Breast epithelium (tissue), 4 donors: ENCODE data around the gene SIK3. TPM values are rescaled to one million over a fixed set of nuclear protein-coding genes. Genes with fewer than 3 reads are reported as not detected.
"Not testable (repeated sequence)": the region's sequence is repeated elsewhere in the genome, so short reads cannot be mapped to it uniquely, and the experiment has no call there.

Experiments used
- DNase-seq, 2 donors: peaks; one replicate each; pipeline ENCODE4 v3.0.0-alpha.2; 2019; ENCODE audit warnings: low spot score in 2 of 2
- H3K27ac ChIP-seq, 2 donors: fragments of 200-600 bp; sonication (generic) in 1 of 2; one replicate each; pipeline ENCODE4 v1.5.1; 2016 to 2019; ENCODE audit warnings: mild to moderate bottlenecking in 1 of 2
- H3K27me3 ChIP-seq, 2 donors: fragments of 200-600 bp; sonication (generic) in 1 of 2; one replicate each; pipeline versions ENCODE4 v1.5.1 to v1.6.0; 2017 to 2019; ENCODE audit warnings: control low read depth in 1 of 2, mild to moderate bottlenecking in 1 of 2
- H3K36me3 ChIP-seq: fragments of 200-600 bp; one replicate; pipeline ENCODE4 v1.5.1; 2019
- H3K4me1 ChIP-seq, 2 donors: fragments of 200-600 bp; sonication (generic); one replicate each; pipeline ENCODE4 v1.5.1; 2016 to 2019; ENCODE audit warnings: control low read depth in 1 of 2
- H3K4me3 ChIP-seq, 3 donors: fragments of 200-600 bp; sonication (generic); 1 replicate in 2 of 3; 2 replicates in 1 of 3; pipeline ENCODE4 v1.5.1; 2016 to 2019; ENCODE audit warnings: mild to moderate bottlenecking in 3 of 3, moderate library complexity in 2 of 3
- H3K9me3 ChIP-seq, 2 donors: fragments of 200-600 bp; sonication (generic) in 1 of 2; one replicate each; pipeline ENCODE4 v1.5.1; 2016 to 2019; ENCODE audit warnings: control low read depth in 1 of 2
- CTCF ChIP-seq, 3 donors: fragments of 450-650 bp; IDR thresholded peaks; one replicate each; pipeline ENCODE4 v1.5.1; 2016 to 2017; ENCODE audit warnings: antibody characterized with exemption in 3 of 3, mild to moderate bottlenecking in 3 of 3, moderate library complexity in 3 of 3
- POLR2A ChIP-seq: fragments of 450-650 bp; IDR thresholded peaks from one replicate; pipeline ENCODE4 v1.6.1; 2016; ENCODE audit warnings: antibody characterized with exemption, mild to moderate bottlenecking, moderate library complexity
- POLR2AphosphoS5 ChIP-seq, 3 donors: sonication (generic); formaldehyde crosslinking; IDR thresholded peaks; one replicate each; pipeline ENCODE4 v1.6.1; 2017; ENCODE audit warnings: antibody characterized with exemption in 3 of 3
- intact Hi-C: fragments of 100-400 bp; cut with DNase I; formaldehyde crosslinking; loops from one replicate; pipeline ENCODE4 v1.15.1; 2023; ENCODE audit warnings: low total_unique reads
- total RNA-seq, 3 donors: library from RNA; depleted of rRNA; stranded (reverse); fragments of >200 nt; gene quantifications; one replicate each; pipeline ENCODE4 v1.1.0, GENCODE V29; 2016

Gene SIK3
- total RNA-seq, 3 donors from 2014 or later: 26.9 to 110 (median 57.0) TPM

DNA sequence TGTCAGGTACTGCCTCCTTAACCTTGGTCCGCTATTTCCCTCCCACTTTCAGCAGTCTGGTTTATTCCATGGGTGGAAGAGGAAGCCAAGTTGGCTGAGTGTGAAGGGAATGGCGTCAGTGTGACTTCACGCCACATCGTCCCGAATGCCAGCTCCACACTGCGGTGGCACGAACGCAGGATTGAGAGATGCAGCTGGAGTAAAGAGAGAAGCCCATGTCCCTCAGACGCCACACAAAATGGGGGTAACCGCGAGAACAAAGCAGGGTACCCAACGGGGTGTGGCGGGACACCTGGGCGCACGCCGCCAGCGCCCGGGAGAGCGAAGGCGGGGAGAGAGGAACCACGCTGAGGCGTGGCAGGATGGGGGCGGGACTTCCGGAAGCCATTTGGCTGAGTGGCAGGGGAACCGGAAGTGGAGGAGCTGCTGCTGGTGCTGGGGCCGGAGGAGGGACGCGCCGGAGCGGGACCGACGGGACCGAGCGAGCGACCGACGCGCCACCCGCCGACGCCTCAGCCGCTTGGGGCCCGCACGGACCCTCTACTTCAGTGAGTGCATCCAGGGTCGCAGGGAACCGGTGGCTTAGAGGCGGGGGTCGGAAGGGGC, 45.7 kb upstream of the SIK3 start, which contains the start of gene PAFAH1B2:
TSS of gene PAFAH1B2 (plus strand) at position 417 of the 606 bp plus-strand sequence. CDS start 8,161 bp downstream, outside the sequence.
- DNase-seq: peak; percentile 93 to 96
- Histone ChIP-seq H3K27ac (peak within 1 kb of the TSS; percentile 91 to 92), H3K4me1 (no peaks in the 10 kb centered on the region), H3K4me3 (peak within 1 kb of the TSS; percentile 85 to 97 (median 90)), H3K9me3 (no peaks in the 10 kb centered on the region), H3K36me3 (no peaks in the 10 kb centered on the region), H3K27me3 (no peaks in the 10 kb centered on the region)
- intact Hi-C loops: loop anchor here (10.0 kb wide), 1 partner anchor 51 kb away; the partner anchor contains the start of gene TAGLN
- TF ChIP-seq POLR2A: peak; percentile 74
- TF ChIP-seq POLR2AphosphoS5 (IDR thresholded peaks at IDR 0.05): peak; percentile 81 to 95 (median 89)
- TF ChIP-seq CTCF (IDR thresholded peaks at IDR 0.05): no peak

DNA sequence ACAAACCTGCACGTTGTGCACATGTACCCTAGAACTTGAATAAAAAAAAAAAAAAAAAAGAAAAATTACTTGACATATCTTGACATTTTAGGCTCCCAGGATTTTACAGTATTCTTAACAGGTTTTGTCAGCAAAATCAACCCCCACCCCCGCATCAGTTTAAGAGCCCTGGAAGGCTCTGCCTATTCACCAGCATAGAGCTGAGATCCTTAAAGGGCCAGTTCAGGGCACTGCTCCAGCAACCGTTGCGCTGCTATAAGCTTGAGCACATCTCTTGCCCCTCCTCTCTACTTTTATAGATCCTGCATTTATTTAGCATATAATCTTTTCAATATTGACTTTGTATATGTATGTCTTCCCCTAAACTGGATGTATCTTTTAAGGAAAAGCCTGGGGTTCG, 45.2 kb upstream of the SIK3 start:
- Histone ChIP-seq H3K4me3 (peak overlapping the region; percentile 85 to 97 (median 90)), H3K27ac (peak overlapping the region; percentile 91 to 92), H3K36me3 (no peaks in the 10 kb centered on the region), H3K9me3 (no peaks in the 10 kb centered on the region), H3K4me1 (no peaks in the 10 kb centered on the region), H3K27me3 (no peaks in the 10 kb centered on the region)
- TF ChIP-seq CTCF (IDR thresholded peaks at IDR 0.05) (no peak), POLR2AphosphoS5 (IDR thresholded peaks at IDR 0.05) (no peak), POLR2A (no peak)
- DNase-seq: peak in 1 of 2 donors; percentile 59
- intact Hi-C loops: loop anchor here (10.0 kb wide), 1 partner anchor 51 kb away; the partner anchor contains the start of gene TAGLN

- H3K9me3 ChIP-seq, intact Hi-C loops, H3K27ac ChIP-seq, H3K36me3 ChIP-seq, H3K4me3 ChIP-seq, DNase-seq, H3K4me1 ChIP-seq, H3K27me3 ChIP-seq: not testable (repeated sequence)
Measured at GRCh38 chr11:117137223-117138086, 39.2 kb upstream of the SIK3 start.

- DNase-seq, H3K27me3 ChIP-seq, H3K4me3 ChIP-seq, intact Hi-C loops, H3K27ac ChIP-seq, H3K36me3 ChIP-seq, H3K4me1 ChIP-seq, H3K9me3 ChIP-seq: not testable (repeated sequence)
Measured at GRCh38 chr11:117134979-117135378, 36.8 kb upstream of the SIK3 start.

DNA sequence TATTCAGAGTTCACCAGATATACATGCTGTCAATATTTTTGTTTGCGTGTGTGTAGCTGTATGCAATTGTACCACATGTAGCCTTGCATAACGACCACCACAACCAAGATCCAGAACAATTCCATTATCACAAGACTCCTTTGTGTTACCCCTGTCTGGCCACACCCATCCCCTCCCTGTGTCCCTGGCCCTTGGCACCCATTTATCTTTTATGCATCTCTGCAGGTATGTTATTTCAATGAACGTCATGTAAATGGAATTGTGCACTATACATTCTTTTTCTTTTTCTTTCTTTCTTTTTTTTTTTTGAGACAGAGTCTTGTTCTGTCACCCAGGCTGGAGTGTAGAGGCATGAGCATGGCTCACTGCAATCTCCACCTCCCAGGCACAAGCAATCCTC, 36.2 kb upstream of the SIK3 start:
- no peaks in the 10 kb centered on the region for H3K9me3 ChIP-seq
- intact Hi-C loops: no loop called here
- DNase-seq: no peak
- H3K4me1 ChIP-seq: no peaks in the 10 kb centered on the region
- no peak for TF ChIP-seq POLR2AphosphoS5 (IDR thresholded peaks at IDR 0.05)
- no peak for TF ChIP-seq CTCF (IDR thresholded peaks at IDR 0.05)
- TF ChIP-seq POLR2A: no peak
- no peak overlapping the region for H3K27ac ChIP-seq
- H3K36me3 ChIP-seq: no peaks in the 10 kb centered on the region
- H3K27me3 ChIP-seq: no peaks in the 10 kb centered on the region
- H3K4me3 ChIP-seq: no peak overlapping the region

DNA sequence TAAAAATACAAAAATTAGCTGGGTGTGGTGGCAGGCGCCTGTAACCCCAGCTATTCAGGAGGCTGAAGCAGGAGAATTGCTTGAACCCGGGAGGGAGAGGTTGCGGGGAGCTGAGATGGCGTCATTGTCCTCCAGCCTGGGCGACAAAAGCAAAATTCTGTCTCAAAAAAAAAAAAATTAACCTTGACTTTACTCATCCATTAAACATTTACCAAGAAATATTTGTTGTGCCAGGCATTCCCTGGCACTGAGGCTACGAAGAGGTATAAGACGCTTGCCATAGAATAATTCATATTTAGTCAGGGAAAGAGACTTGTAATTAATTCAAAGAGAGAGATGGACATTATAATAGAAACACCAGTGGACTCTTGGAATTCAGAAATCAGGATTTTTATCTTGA, 32.7 kb upstream of the SIK3 start:
- H3K4me3 ChIP-seq: no peak overlapping the region
- H3K27me3 ChIP-seq: no peaks in the 10 kb centered on the region
- H3K27ac ChIP-seq: no peak overlapping the region
- intact Hi-C loops: no loop called here
- TF ChIP-seq CTCF (IDR thresholded peaks at IDR 0.05): no peak
- no peak for TF ChIP-seq POLR2AphosphoS5 (IDR thresholded peaks at IDR 0.05)
- no peak for TF ChIP-seq POLR2A
- H3K9me3 ChIP-seq: no peaks in the 10 kb centered on the region
- no peaks in the 10 kb centered on the region for H3K4me1 ChIP-seq
- no peaks in the 10 kb centered on the region for H3K36me3 ChIP-seq
- DNase-seq: no peak

DNA sequence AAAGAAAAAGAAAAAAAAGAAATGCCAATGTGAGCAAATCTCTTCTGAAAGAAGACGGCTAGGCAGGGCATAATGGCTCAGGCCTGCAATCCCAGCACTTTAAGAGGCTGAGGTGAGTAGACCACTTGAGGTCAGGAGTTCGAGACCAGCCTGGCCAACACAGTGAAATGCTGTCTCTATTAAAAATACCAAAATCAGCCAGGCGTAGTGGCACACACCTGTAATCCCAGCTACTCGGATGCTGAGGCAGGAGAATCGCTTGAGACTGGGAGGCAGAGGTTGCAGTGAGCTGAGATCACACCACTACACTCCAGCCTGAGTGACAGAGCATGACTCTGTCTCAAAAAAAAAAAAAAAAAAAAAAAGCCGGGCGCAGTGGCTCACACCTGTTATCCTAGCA, 32.2 kb upstream of the SIK3 start:
- intact Hi-C loops, H3K27me3 ChIP-seq, H3K9me3 ChIP-seq, H3K27ac ChIP-seq, DNase-seq, H3K36me3 ChIP-seq, H3K4me3 ChIP-seq, H3K4me1 ChIP-seq: not testable (repeated sequence)
